Ovary (tissue), 3 donors: ENCODE data around the gene UBE2G1.

ENCODE experiments used
- EP300 ChIP-seq: sonication (generic); formaldehyde crosslinking; IDR thresholded peaks from one replicate; pipeline ENCODE4 v1.6.1; 2017; ENCODE audit warnings: antibody characterized with exemption
- POLR2A ChIP-seq: fragments of 450-650 bp; IDR thresholded peaks from one replicate; pipeline ENCODE4 v1.6.1; 2017; ENCODE audit warnings: antibody characterized with exemption, mild to moderate bottlenecking, moderate library complexity
- TF ChIP-seq, protein P1 (sequence below), 3 donors: fragments of 450-650 bp in 2 of 3; fragments of 200-600 bp in 1 of 3; IDR thresholded peaks; one replicate each; pipeline versions ENCODE4 v1.5.1 to v1.8.0; 2016 to 2022; ENCODE audit warnings: antibody characterized with exemption in 3 of 3, mild to moderate bottlenecking in 1 of 3
- donor health status: DM: no; HTN: no; CAD: no.

DNA sequence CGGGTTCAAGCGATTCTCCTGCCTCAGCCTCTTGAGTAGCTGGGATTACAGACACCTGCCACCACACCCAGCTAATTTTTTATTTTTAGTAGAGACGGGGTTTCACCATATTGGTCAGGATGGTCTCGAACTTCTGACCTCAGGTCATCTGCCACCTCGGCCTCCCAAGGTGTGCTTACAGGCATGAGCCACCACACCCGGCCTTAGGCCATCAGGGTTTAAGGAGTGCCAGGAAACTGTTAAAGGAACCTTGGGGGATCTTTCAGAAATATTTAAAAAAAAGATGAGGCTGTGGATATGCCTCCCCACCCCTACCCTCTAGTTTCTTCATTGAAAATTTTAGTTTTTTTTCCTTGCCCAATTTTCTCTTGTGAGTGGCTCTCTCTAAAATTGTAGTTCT is 31.4 kb upstream of the UBE2G1 start:
- TF ChIP-seq, protein P1, sequence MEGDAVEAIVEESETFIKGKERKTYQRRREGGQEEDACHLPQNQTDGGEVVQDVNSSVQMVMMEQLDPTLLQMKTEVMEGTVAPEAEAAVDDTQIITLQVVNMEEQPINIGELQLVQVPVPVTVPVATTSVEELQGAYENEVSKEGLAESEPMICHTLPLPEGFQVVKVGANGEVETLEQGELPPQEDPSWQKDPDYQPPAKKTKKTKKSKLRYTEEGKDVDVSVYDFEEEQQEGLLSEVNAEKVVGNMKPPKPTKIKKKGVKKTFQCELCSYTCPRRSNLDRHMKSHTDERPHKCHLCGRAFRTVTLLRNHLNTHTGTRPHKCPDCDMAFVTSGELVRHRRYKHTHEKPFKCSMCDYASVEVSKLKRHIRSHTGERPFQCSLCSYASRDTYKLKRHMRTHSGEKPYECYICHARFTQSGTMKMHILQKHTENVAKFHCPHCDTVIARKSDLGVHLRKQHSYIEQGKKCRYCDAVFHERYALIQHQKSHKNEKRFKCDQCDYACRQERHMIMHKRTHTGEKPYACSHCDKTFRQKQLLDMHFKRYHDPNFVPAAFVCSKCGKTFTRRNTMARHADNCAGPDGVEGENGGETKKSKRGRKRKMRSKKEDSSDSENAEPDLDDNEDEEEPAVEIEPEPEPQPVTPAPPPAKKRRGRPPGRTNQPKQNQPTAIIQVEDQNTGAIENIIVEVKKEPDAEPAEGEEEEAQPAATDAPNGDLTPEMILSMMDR (IDR thresholded peaks at IDR 0.05) = no peak
- TF ChIP-seq EP300 (no peak), POLR2A (no peak)
